AG08396 (cell line): ENCODE data around the gene YBX2.

Experiments
- DNase-seq: peaks from one replicate; pipeline ENCODE4 v3.0.0; 2012; ENCODE audit warnings: low spot score, mixed read lengths

YBX2 gene

DNA sequence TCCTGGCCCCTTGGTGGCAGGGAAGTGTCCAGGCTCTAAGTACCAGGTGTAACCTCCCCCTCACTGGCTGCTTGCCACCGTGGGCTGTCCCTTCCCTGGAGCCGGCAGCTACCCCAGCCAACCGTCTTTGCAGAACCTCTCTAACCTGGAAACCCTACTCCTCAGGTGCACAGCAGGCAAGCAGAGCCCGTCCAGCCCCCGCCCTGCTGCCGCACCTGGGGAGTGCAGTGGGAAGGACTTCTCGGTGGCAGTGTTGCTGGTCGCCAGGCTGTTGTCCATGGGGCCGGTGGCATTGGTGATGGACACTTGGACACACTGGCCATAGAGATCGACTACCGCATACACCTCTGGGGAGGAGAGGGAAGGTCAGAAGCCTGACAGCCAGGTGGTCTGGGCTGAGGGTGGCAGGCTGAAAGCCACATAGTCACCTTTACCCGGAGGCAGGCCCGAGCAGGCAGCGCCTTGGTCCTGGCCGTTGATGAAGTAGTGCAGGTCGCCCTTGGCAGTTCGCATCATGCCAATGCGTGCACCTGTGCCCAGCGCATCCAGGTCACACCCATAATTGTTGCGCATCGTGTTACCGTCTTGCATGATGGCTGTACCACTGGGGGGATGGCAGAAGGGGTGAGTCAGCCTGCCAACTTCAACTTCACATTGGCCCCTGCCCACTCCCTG, 28.2 kb upstream of the YBX2 start:
- DNase-seq = no peak

GRCh38 chr17:7321466-7321865, 27.0 kb upstream of the YBX2 start:
- DNase-seq = no peak

DNA sequence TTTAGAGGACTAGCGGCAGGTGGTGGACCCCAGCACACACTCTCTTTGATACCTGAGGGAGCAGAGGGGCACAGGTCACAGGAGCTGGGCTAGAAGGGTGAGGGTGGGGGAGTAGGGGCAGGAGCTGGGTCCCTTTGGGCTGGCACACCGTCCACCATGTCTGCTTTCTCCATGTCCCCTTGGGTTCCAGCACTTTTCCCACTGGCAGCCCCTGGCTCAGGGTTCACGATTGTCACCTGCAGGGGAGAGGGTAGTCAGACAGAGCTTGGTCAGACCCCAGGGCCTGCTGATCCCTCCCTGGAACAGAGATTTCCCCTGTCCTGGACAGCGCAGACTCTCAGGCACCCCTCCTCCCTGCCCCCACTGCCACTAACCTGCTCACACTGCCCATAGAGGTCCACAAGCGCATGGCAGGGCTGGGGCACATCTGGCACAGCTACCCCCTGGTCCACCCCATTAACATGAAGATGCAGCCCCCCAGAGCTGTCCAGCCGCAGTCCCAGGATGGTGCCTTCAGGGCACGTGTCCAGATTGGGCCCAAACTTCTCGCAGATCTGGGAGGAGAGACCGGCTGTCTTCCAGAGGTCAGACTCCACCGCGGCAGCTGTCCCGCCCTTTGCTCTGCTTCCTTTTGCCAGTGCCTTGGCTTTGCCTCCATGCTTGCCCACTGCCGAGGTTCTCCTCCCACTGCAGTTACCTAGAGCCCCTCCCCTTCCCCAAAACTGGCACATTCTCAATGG, 23.9 kb upstream of the YBX2 start:
- no peak for DNase-seq

- no peak for DNase-seq
Measured at GRCh38 chr17:7317161-7317803, 22.8 kb upstream of the YBX2 start.

DNA sequence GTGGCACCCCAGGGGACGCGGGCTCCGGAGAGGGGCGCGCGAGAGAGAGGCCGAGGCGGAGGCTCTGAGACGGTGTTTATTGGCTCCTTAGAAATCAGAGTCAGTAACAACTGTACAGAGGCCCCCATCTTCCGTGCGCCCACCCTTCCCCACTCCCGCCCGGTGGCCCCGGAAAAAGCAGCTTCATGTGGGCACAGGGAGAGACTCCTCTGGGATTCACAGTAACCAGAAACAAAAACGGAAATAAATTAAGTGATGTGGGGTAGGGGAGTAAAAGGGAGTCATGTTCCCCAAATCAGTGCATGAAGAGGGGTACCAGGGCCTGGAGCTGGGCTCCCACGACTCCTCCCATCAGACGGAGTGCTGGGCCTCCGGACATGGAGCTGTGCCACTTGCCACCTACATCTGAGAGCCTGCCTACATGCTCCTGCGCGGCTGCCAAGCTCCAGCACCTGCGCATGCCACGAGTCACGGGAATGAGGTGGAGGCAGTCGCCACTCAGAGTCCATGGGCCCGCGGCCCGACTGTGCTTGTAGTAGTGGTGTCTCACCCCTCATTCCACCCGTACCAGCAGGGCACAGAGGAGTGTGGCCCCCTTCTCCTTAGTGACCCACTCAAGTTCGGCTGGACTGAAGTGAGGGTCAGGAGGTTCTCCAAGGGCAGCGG, 21.3 kb upstream of the YBX2 start:
- no peak for DNase-seq

GRCh38 chr17:7314719-7315569, 20.5 kb upstream of the YBX2 start, which contains the start of gene GPS2:
Gene GPS2, minus strand, starts transcription at chr17:7315360. Its CDS starts 308 bp downstream, at chr17:7315052.
- peak; percentile 93 for DNase-seq

DNA sequence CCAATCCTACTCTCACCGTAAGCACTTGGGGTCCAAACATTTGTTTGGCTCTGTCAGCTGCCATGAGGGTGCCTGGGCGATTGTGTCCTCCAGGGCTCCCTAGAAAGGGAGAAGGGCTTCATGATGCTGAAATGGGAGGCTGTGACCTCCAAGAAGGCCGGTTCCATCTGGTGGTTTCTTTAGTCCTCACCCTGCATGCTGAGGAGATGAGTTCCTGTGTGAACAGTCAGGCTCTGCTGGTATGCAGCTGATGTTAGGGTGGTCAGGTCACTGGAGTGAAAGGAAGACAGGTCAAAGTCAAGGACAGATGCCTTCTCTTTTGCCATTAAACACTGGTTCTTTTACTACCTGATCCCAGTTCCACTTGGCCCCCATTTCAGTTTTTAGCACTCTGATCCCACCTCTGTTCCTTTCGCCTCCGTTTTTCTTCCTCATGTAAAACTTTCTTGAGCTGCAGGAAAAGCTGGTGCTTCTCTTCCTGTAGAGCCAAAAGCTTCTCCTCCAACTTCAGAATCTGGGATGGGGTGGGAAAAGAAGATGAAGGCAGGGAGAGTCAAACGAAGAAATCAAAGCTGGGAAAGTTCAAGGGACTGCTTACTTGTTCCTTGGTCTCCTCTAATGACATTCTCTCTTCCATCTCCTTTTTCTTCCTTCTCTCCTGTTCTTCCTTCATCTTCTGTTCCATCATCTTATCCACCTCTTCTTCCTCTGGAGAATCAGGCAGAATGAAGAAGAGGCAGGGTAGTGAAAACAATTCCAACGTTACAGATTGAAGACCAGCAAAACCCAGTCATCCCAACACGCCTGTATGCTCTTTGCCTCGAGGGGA, 19.7 kb upstream of the YBX2 start:
- DNase-seq = peak; percentile 61

DNA sequence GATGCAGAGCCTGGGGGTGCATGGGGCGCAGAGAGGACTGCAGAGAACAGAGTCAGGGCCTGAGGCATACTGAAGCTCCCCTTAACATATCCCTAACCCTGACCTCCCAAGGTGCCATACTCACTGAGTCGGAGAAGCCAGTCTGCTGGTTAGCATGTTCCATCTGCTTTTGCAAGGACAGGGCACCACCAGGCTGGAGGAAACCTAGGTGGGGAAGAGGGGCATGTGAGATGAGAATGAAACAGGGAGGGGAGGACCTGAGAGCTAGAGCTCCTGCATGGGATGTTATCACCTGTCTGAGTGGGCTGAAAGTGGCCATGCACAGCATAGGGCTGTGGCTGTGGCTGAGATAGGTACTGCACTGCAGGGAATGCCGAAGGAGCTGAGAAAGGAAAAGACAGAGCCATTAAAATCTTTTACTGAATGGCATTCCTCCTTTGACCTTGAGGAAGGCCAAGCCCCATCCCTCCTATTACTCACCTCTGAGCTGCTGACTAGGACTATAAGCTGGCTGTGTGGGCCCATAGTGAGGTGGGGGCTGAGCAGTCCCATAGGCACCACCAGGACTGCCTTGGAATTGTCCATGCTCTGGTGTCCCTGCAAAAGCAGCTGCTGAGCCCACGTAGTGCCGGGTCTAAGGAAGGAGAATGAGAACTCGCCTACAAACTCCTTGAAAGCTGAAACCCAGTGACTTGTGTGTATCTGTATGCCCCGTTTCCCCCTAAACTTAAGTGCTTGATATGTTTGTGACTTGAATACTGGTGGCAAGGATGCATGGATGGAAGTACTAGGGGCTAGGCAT, 18.9 kb upstream of the YBX2 start:
- no peak for DNase-seq

- no peak for DNase-seq
Measured at GRCh38 chr17:7312432-7313087, 18.1 kb upstream of the YBX2 start.

GRCh38 chr17:7311110-7311705, 16.8 kb upstream of the YBX2 start:
- DNase-seq = no peak

DNA sequence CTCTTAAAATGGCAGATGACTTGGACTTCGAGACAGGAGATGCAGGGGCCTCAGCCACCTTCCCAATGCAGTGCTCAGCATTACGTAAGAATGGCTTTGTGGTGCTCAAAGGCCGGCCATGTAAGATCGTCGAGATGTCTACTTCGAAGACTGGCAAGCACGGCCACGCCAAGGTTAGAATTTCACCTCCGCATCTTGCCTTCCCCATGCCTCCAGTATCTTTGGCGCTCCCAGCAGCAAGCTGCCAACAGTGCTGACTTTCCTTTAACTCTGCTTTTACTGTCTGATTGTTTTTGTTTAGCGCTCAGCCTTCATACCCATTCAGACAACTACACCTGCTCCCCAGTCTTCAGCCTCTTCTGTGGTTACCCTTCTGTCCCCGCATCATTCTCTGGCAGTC, 15.2 kb upstream of the YBX2 start:
- DNase-seq = no peak

DNA sequence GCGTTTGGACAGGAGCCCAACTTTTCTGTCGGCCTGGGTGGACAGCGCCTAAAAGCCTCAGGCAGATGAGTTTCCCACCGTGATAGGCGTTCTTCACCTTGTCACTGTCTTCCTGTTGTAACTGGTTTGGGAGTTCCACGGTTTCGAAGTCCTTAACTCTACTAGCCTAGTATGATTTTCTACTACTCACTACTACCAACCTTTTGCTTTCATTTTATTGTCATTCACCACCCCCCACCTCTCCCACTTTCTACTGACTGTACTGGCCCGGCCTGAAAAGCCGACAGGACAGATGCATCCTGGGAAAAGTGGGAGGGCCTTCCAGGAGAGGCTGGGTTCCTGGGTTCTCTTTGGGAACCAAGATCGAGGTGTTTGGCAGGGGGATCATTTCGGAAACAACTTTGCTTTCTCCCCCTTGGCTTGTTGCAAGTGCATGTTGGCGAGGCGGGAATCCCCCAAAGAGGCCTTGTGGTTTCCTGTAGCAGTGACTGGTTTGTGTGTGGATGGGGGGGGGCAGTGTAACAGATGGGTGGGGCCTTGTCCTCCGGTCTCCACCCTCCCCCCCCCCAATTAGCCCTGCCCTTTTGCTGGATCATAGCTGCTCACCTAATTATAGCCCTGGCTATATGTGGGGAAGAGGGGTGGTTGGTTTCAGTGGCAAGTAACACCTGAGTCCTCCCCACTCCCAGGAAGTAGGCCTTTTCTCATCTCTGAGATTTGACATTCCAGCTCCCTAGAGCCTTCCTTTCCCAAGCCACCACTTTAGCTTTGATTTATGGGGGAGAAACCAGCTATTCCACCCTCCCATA, 14.4 kb upstream of the YBX2 start:
- DNase-seq = peak; percentile 86

DNA sequence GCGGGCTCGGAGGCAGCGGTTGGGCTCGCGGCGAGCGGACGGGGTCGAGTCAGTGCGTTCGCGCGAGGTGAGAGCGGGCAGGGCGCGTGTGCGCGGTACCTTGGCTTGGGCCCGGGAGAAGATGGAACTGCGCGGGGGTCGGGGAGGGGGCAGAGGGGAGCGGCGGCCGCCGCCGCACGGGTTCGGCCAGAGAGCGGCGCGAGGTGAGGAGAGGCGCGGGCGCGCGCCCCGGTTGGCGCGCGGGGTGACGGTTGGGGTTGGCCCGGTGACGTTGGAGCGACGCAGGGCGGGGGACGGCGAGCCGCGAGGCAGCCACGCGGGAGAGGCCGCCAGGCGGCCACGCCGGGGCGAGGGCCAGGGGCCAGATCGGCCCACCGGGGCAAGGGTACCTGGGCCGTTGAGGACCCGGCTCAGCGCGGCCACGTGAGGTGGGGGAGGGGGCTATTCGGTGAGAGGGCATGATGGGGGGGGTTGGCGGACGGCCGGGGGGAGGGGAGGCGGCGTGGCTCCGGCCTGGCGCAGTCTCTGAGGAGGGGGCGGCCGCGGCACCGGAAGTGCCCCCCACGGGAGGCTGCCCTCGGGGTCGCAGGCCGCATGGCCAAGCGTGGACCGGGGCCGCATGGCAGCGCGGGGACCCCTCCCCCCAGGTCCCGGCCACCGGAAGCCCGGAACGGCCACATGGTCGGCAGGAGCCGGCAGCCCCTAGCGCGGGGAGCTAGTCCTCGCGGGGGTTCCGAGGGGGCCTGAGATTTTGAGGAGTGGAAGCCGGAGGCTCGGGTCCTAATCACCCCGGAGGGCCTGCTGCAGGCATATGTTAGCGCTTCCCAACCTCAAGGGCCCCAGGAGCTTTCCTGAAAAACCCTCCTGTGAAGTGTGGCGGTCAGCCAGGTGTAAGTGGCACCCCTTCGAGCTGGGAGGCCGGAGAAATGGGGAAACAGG, 13.5 kb upstream of the YBX2 start:
- peak; percentile 68 for DNase-seq

- peak; percentile 100 for DNase-seq
Measured at GRCh38 chr17:7306911-7307685, 12.7 kb upstream of the YBX2 start, which contains the start of gene EIF5A. Gene EIF5A, plus strand, starts transcription at chr17:7307628. Its CDS starts 2,008 bp downstream, at chr17:7309636.

DNA sequence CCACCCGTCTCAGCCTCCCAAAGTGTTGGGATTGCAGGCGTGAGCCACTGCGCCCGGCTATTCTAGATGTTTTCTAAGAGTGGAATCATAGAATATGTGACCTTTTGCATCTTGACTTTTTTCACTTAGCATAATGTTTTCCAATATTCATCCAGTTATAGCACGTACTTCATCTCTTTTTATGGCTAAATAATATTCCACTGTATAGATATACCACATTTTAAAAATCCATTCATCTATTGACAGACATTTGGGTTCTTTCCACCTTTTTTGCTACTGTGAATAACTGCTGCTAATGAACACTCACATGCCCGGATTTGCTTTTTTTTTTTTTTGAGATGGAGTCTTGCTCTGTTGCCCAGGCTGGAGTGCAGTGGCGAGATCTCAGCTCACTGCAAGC, 9.7 kb upstream of the YBX2 start:
- no peak for DNase-seq
